GM21526 (cell line): ENCODE data around the gene CEACAM3.

Experiments used
- ATAC-seq: cut with Tn5 transposase; IDR thresholded peaks from one replicate; pipeline ENCODE4 v1.9.1; 2021; ENCODE audit warnings: moderate library complexity; ENCODE audit not compliant: unreplicated experiment, low FRiP score

CEACAM3 gene

GRCh38 chr19:41843371-41843770 lies 47.0 kb downstream of the CEACAM3 start:
- ATAC-seq: no peak

GRCh38 chr19:41844601-41845000 lies 48.2 kb downstream of the CEACAM3 start, which contains the start of gene LYPD4:
TSS of gene LYPD4 (minus strand) at chr19:41844683. CDS start at chr19:41839285, 5,398 bp downstream.
- no peak for ATAC-seq

- ATAC-seq: no peak
These were observed 48.4 kb downstream of the CEACAM3 start, which contains the start of gene DMRTC2 for GRCh38 chr19:41845001-41845050. TSS of gene DMRTC2 (plus strand) at chr19:41845042. CDS start at chr19:41847429, 2,387 bp downstream.

GRCh38 chr19:41845051-41845590 lies 48.7 kb downstream of the CEACAM3 start:
- ATAC-seq: no peak

GRCh38 chr19:41847351-41848105 lies 51.1 kb downstream of the CEACAM3 start:
- no peak for ATAC-seq

- no peak for ATAC-seq
These were observed 52.3 kb downstream of the CEACAM3 start for GRCh38 chr19:41848666-41849065.

- no peak for ATAC-seq
These were observed 52.7 kb downstream of the CEACAM3 start for GRCh38 chr19:41849067-41849466.

GRCh38 chr19:41850381-41850780 lies 54.0 kb downstream of the CEACAM3 start:
- no peak for ATAC-seq

GRCh38 chr19:41851456-41851855 lies 55.1 kb downstream of the CEACAM3 start:
- no peak for ATAC-seq

GRCh38 chr19:41853344-41853743 lies 57.0 kb downstream of the CEACAM3 start:
- ATAC-seq: no peak

GRCh38 chr19:41853768-41854167 lies 57.4 kb downstream of the CEACAM3 start:
- ATAC-seq: no peak

GRCh38 chr19:41859213-41859617 lies 62.8 kb downstream of the CEACAM3 start:
- no peak for ATAC-seq

- peak; percentile 76 for ATAC-seq
These were observed 63.4 kb downstream of the CEACAM3 start, which contains the start of gene RPS19 for GRCh38 chr19:41859618-41860418. TSS of gene RPS19 (plus strand) at chr19:41860255. CDS start at chr19:41860775, 520 bp downstream.

GRCh38 chr19:41860419-41861115 lies 64.2 kb downstream of the CEACAM3 start:
- ATAC-seq: no peak
